NCI-H345 treated with DMSO at 0.1 percent for 48 hours (cell line): ENCODE data around the gene FOSB.
"Not testable (repeated sequence)": the region's sequence is repeated elsewhere in the genome, so short reads cannot be mapped to it uniquely, and the experiment has no call there.

Source experiments
- DNase-seq: peaks from one replicate; lab custom pipeline; 2025; ENCODE audit not compliant: unreplicated experiment; lab: John Stamatoyannopoulos, UW

Gene FOSB

GRCh38 chr19:45467456-45468158 is at the start of gene FOSB:
Gene FOSB (plus strand): TSS chr19:45467996. CDS start chr19:45468587, 591 bp downstream.
- DNase-seq, result peak; percentile 82

GRCh38 chr19:45418802-45419201 is 49.0 kb upstream of the FOSB start:
- DNase-seq, result no peak

- no peak for DNase-seq
These were observed 48.4 kb upstream of the FOSB start for GRCh38 chr19:45419396-45419795.

DNA sequence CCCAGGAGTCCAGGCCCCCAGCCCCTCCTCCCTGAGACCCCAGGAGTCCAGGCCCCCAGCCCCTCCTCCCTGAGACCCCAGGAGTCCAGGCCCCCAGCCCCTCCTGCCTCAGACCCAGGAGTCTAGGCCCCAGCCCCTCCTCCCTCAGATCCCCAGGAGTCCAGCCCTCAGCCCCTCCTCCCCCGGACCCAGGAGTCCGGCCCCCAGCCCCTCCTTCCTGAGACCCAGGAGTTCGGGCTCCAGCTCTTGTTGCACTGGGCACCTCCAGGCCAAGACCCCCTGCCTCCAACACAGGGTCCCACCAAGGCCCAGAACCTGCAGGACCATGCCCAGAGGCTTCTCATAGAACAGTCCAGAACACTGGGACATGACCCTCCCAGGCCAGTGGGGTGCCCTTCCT is 47.9 kb upstream of the FOSB start:
- DNase-seq, result no peak

DNA sequence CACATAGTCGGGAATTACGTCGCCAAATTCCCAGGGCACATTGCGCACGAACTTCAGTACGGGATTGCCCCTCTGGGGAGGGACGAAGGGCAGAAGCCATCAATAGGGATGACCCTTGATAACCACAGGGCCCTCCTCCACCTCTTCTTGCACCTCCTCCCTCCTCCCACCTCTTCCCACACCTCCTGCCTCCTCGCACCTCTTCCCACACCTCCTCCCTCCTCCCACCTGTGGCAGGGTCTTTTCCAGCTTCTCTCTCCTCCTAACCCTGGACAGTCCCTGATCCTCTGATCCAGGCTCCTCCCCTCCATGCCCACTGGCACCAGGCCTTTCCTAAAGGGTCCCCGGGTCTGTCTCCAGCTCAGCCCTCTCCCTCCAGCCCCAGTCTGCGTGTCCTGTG is 47.4 kb upstream of the FOSB start:
- no peak for DNase-seq

DNA sequence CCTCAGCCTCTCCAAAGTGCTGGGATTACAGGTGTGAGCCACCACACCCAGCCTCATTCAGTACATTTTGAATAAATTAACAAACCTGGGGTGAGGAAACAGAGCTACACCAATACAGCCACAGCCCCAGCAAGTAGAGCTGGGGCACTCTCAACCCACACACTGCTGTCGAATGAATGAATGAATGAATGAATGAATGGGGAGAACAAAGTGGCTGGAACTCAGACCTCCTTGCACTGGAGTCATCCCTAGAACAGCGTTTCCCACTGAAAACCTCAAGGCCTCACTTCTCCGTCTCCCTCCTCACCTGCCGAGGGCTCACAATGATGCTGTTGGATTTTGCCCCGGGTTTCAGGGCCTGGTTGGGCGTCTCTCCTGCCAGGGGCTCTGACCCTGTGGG is 46.9 kb upstream of the FOSB start:
- DNase-seq, result no peak

GRCh38 chr19:45421947-45422498 is 45.8 kb upstream of the FOSB start:
- no peak for DNase-seq

GRCh38 chr19:45423033-45423588 is 44.7 kb upstream of the FOSB start:
- DNase-seq, result no peak

- DNase-seq, result peak; percentile 89
These were observed 44.1 kb upstream of the FOSB start, which contains the start of gene ERCC1 for GRCh38 chr19:45423589-45424190. Gene ERCC1 (minus strand): TSS chr19:45423917. CDS start chr19:45423374, 543 bp downstream.

DNA sequence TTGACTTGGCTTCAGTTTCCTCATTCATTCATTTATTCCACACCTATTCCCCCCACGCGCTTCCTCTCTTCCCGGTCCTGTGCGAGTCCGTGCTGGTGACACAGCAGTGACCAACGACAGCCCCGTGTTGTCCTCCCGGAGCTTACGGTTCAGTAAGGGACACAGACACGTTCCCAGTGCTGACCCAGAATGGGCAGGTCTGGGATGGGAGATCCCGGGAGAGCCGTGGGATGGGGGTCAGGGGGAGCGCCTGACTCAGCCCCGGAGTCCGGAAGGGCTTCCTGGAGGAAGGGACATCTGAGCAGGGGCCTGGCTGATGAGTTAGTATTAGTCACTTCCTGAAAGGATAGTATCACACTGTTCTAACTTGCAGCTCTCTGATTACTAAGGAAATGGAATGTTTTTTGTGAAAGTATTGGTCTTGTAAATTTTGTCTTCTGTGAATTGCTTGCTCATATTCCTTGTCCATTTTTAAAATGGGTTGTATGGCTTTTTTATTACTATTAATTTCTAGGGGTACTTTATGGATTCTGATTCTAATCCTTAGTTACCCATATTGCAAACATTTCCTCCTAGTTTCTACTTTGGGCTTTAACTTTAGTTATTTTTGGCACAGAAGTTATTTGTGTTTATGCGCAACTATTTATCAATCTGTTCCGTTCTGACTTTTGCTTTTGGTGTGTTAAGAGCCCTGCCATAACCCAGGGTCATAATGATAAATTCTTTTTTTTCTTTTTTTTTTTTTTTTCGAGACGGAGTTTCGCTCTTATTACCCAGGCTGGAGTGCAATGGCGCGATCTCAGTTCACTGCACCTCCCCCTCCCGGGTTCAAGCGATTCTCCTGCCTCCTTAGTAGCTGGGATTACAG is 43.4 kb upstream of the FOSB start:
- no peak for DNase-seq

DNA sequence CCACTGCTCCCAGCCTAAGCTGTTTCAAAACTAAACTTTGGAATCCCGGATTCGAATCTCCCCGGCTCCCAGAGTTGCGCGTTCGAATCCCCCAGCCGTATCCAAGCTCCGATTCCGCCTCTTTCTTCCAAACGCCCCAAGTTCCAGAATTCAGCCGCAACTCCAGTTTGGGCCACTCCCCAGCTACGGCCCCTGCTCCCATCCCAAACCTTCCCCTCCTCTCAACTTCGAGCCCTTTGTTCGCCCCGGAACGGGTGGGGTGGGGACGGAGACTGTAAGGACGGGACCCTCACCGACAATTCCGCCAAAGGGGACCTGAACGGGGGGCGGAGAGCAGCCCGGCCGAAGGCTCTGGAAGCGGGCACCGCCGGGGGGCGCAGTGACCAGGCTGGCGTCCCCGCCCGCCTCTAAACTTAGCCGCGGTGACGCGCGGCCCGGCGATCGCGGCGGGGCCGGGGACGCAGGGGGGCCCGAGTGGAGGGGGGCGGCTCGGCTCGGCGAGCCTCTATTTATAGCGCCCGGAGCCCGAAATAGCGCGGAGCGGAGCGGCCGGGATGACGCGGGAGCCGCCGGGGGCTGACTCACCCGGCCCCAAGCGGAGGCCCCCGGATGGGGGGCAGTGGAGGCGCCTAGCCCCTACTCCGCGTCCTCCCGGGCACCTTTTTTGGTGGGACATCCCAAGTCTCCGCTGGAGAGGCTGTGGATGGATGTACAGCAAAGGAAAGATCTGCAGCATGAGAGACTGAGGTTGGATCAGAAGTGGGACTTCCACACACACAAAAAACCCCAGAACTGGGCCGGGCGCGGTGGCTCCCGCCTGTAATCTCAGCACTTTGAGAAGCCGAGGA is 39.2 kb upstream of the FOSB start:
- no peak for DNase-seq

GRCh38 chr19:45429896-45430295 is 37.9 kb upstream of the FOSB start:
- not testable (repeated sequence) for DNase-seq

GRCh38 chr19:45431008-45431407 is 36.8 kb upstream of the FOSB start:
- not testable (repeated sequence) for DNase-seq

DNA sequence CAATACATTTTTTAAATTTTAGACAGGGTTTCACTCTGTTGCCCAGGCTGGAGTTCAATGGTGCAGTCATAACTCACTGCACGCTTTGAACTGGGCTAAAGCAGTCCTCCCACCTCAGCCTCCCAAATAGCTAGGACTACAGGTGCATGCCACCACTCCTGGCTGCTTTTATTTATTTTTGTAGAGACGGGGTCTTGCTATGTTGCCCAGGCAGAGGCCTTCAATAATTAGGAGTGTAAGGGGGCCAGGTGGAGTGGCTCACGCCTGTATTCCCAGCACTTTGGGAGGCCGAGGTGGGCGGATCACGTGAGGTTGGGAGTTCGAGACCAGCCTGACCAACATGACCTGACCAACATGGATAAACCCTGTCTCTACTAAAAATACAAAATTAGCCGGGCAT is 35.3 kb upstream of the FOSB start:
- DNase-seq, result not testable (repeated sequence)

- no peak for DNase-seq
These were observed 30.5 kb upstream of the FOSB start for GRCh38 chr19:45437328-45437727.

DNA sequence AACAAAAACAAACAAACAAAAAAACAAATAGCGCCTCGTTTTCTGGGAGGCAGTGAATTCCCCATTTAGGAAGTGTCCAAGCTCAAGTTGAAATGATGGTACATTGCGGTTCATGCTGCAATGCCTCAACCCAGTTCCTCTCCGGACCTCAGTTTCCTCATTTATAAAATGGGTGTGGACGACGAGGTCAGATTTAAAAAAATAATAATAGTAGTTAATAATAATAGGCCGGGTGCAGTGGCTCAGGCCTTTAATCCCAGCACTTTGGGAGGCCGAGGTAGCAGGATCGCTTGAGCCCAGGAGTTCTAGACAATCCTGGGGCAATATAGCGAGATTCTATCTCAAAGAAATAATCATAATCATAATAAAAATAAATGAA is 28.6 kb upstream of the FOSB start:
- DNase-seq, result no peak

DNA sequence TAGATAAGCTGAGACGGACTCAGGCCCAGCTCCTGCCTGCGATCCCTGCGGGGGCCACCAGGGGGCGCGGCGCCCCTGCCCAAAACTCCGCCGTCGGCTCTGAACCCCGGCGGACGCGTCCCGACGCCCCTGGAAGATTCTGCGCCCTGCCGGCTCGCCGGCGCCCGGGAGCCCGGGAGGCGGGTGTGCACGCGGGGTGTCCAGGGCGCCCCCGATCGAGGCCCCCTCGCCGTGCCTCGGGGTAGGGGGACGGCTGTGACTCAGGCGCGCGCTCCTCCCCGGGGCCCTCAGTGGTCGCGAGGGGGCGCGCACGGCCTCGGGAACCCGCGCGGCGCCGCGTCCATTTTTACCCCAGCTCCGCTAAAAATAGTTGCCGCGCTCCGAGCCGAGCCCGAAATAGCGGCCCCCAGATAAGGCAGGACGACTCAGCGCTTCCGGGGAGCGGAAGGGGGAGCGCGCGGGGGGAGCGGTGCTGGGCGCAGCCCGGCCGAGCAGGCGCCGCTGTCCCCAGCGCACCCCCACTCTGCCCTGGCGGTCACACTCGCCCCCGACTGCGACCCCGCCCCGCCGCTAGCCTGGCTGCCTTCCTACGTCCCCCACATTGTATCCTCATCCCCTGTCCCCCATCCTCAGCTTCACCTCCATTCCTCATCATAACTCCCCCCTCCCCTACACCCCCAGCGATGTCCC is 28.1 kb upstream of the FOSB start:
- peak; percentile 33 for DNase-seq

- no peak for DNase-seq
These were observed 27.5 kb upstream of the FOSB start for GRCh38 chr19:45440259-45440638.

DNA sequence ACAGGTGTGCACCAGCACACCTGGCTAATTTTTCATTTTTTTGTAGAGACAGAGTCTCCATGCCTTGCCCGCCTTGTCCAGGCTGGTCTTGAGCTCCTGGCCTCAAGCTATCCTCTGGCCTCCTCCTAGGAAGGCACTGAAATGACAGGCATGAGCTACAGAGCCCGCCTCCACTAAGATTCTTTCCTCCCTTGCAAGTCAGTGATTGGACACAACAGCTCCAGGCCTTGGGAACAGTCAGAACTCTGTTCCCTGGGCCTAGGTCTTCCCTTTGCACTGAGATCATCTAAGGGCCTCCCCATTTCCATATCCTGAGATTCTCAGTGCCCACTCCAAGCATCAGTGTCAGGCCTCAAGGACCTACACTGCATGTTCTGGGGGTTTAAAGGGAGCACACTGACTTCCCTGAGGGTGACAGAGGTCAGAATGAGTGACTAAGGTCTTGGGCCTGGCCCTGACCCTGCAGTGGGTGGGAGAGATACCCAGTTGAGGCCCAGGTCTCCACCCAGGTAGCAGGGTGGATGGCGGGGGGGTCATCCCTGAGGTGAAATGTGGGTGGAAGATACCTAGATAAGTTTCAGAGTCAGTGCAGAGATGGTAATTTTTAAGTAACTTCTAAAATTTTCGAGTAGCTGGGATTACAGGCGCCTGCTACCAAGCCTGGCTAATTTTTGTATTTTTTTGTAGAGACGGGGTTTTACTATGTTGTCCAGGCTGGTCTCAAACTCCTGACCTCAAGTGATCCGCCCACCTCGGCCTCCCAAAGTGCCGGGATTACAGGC is 26.7 kb upstream of the FOSB start:
- DNase-seq, result no peak
